Aorta (tissue), 5 donors: Measurements from ENCODE around the gene GLE1. TPM values are rescaled to one million over a fixed set of nuclear protein-coding genes. Genes with fewer than 3 reads are reported as not detected.

Experiments
- ATAC-seq: fragments of 200-7000 bp; cut with Tn5 transposase; one replicate; pipeline ENCODE4 v1.9.1; 2022; ENCODE audit warnings: moderate library complexity; ENCODE audit not compliant: low FRiP score
- DNase-seq, 2 donors: peaks; one replicate each; pipeline ENCODE4 v3.0.0-alpha.2; 2020
- H3K27ac ChIP-seq, 2 donors: one replicate each; pipeline ENCODE4 v1.5.1; 2013; ENCODE audit warnings: low read length in 2 of 2, mild to moderate bottlenecking in 2 of 2, moderate library complexity in 2 of 2, control low read depth in 1 of 2, inconsistent platforms in 1 of 2, low read depth in 1 of 2
- H3K27me3 ChIP-seq, 2 donors: one replicate each; pipeline ENCODE4 v1.6.1; 2013; ENCODE audit warnings: control low read depth in 1 of 2, low read length in 1 of 2, mild to moderate bottlenecking in 1 of 2, moderate library complexity in 1 of 2; ENCODE audit not compliant: insufficient read depth in 2 of 2, control insufficient read depth in 1 of 2
- H3K36me3 ChIP-seq, 2 donors: one replicate each; pipeline ENCODE4 v1.6.1; 2013; ENCODE audit warnings: control low read depth in 1 of 2, low read length in 1 of 2, mild to moderate bottlenecking in 1 of 2; ENCODE audit not compliant: insufficient read depth in 2 of 2, control insufficient read depth in 1 of 2
- H3K4me1 ChIP-seq, 2 donors: one replicate each; pipeline ENCODE4 v1.6.1; 2013; ENCODE audit warnings: low read length in 2 of 2, control low read depth in 1 of 2, mild to moderate bottlenecking in 1 of 2, moderate library complexity in 1 of 2; ENCODE audit not compliant: insufficient read depth in 2 of 2, control insufficient read depth in 1 of 2
- H3K4me3 ChIP-seq, 2 donors: one replicate each; pipeline ENCODE4 v1.5.1; 2013; ENCODE audit warnings: low read length in 2 of 2, control low read depth in 1 of 2, mild to moderate bottlenecking in 1 of 2
- H3K9me3 ChIP-seq: one replicate; pipeline ENCODE4 v1.6.1; 2013; ENCODE audit warnings: mild to moderate bottlenecking, low read length; ENCODE audit not compliant: control insufficient read depth
- WGBS, 2 donors: extraction: QIAGEN DNeasy Blood & Tissue Kit; methylation state at CpG; one replicate each; pipeline ENCODE4 v1.1.7; 2013; 5-methylcytosine and 5-hydroxymethylcytosine counted together
- intact Hi-C, 2 donors: fragments of 100-400 bp; cut with DNase I; formaldehyde crosslinking; loops; one replicate each; pipeline versions ENCODE4 v1.14.2 to v1.15.0; 2022
- polyA plus RNA-seq, 2 donors: library from polyadenylated mRNA; stranded (reverse); fragments of 200-250 nt; gene quantifications; one replicate each; pipeline ENCODE4 v1.2.3, GENCODE V29; 2013
- total RNA-seq, 2 donors: library from RNA; stranded (reverse); fragmentation: NEBNext Ultra II Directional; extraction: Animal tissue kit (Norgen Biotek cat#: 25700); gene quantifications; one replicate each; pipeline ENCODE4 v1.2.1, GENCODE V29; 2021
- donor health status: healthy with polysubstance abuse.
- donor health status: Bipolar disorder and iron deficiency.
- donor health status: DM: no; HTN: no; CAD: no.
- donor health status: DM: no; HTN: no; CAD: no.
- donor health status: DM: yes; HTN: yes; CAD: no.

GLE1 gene
- total and polyA plus RNA-seq, 4 donors: 6.9 to 17.3 (median 12.9) TPM

- peaks cover 0 to 4% of the 10 kb centered on the region in 2 donors for H3K4me1 ChIP-seq
- DNase-seq (no peak), ATAC-seq (peak; percentile 91)
- H3K4me3 ChIP-seq: peak overlapping the region; percentile 35 to 42
- H3K27me3 ChIP-seq: no peaks in the 10 kb centered on the region
- H3K9me3 ChIP-seq: no peaks in the 10 kb centered on the region
- no peaks in the 10 kb centered on the region for H3K36me3 ChIP-seq
- WGBS, 2 donors: 0 to 1% methylated on average over 22 of the region's 22 CpGs
- intact Hi-C loops: loop anchor here in 1 of 2 donors (2.0 kb wide), 1 partner anchor 47 kb away; the partner anchor contains the start of gene GLE1
- H3K27ac ChIP-seq: peak overlapping the region; percentile 69 to 84
These were observed 47.2 kb downstream of the GLE1 start for GRCh38 chr9:128551657-128552152.

GRCh38 chr9:128552153-128552743, 47.7 kb downstream of the GLE1 start, which contains the start of gene SPTAN1:
TSS of gene SPTAN1 (plus strand) at chr9:128552587. CDS start at chr9:128566741, 14,154 bp downstream.
- Histone ChIP-seq H3K4me1 (peaks cover 1 to 4% of the 10 kb centered on the region in 2 donors), H3K36me3 (no peaks in the 10 kb centered on the region), H3K4me3 (peak within 1 kb of the TSS; percentile 82 to 86), H3K9me3 (no peaks in the 10 kb centered on the region), H3K27ac (peak within 1 kb of the TSS; percentile 69 to 87), H3K27me3 (no peaks in the 10 kb centered on the region)
- intact Hi-C loops: loop anchor here in 1 of 2 donors (2.0 kb wide), 1 partner anchor 47 kb away; the partner anchor contains the start of gene GLE1
- peak; percentile 95 for ATAC-seq
- DNase-seq: peak; percentile 95 to 97
- 1% methylated on average over 58 to 81 of the region's 81 CpGs for WGBS, 2 donors

- Histone ChIP-seq H3K4me1 (peaks cover 2 to 4% of the 10 kb centered on the region in 2 donors), H3K27ac (peak overlapping the region; percentile 51 to 85), H3K9me3 (no peaks in the 10 kb centered on the region), H3K27me3 (no peaks in the 10 kb centered on the region), H3K36me3 (no peaks in the 10 kb centered on the region), H3K4me3 (peak overlapping the region; percentile 82 to 86)
- DNase-seq: peak; percentile 68 to 88
- WGBS, 2 donors: 0% methylated on average over 39 to 59 of the region's 59 CpGs
- peak; percentile 31 for ATAC-seq
- intact Hi-C loops: loop anchor here in 1 of 2 donors (2.0 kb wide), 1 partner anchor 48 kb away; the partner anchor contains the start of gene GLE1
These were observed 48.4 kb downstream of the GLE1 start for GRCh38 chr9:128552744-128553440.

- DNase-seq (no peak), ATAC-seq (no peak)
- no peaks in the 10 kb centered on the region for H3K36me3 ChIP-seq
- H3K4me1 ChIP-seq: peaks cover 2 to 8% of the 10 kb centered on the region in 2 donors
- H3K27ac ChIP-seq: no peak overlapping the region
- H3K9me3 ChIP-seq: no peaks in the 10 kb centered on the region
- H3K4me3 ChIP-seq: peak overlapping the region; percentile 82 to 86
- H3K27me3 ChIP-seq: no peaks in the 10 kb centered on the region
- intact Hi-C loops: loop anchor here in 1 of 2 donors (2.0 kb wide), 1 partner anchor 49 kb away; the partner anchor contains the start of gene GLE1
- WGBS, 2 donors: 2 to 5% methylated on average over 6 of the region's 6 CpGs
These were observed 49.2 kb downstream of the GLE1 start for GRCh38 chr9:128553728-128554127.

GRCh38 chr9:128554155-128554862, 49.8 kb downstream of the GLE1 start:
- Histone ChIP-seq H3K4me3 (peak overlapping the region; percentile 82 to 86), H3K9me3 (no peaks in the 10 kb centered on the region), H3K27me3 (no peaks in the 10 kb centered on the region), H3K36me3 (no peaks in the 10 kb centered on the region), H3K27ac (peak overlapping the region in 1 of 2 donors; percentile 16), H3K4me1 (peaks cover 2 to 13% of the 10 kb centered on the region in 2 donors)
- WGBS, 2 donors: 0 to 8% methylated on average over 5 of the region's 5 CpGs
- ATAC-seq: no peak
- intact Hi-C loops: no loop called here
- DNase-seq: peak in 1 of 2 donors; percentile 53

GRCh38 chr9:128555180-128555721, 50.7 kb downstream of the GLE1 start:
- peak overlapping the region in 1 of 2 donors; percentile 52 for H3K4me3 ChIP-seq
- peak overlapping the region in 1 of 2 donors; percentile 16 for H3K27ac ChIP-seq
- peaks cover 2 to 13% of the 10 kb centered on the region in 2 donors for H3K4me1 ChIP-seq
- intact Hi-C loops: no loop called here
- ATAC-seq (no peak), DNase-seq (no peak)
- H3K9me3 ChIP-seq: no peaks in the 10 kb centered on the region
- H3K27me3 ChIP-seq: no peaks in the 10 kb centered on the region
- H3K36me3 ChIP-seq: no peaks in the 10 kb centered on the region
- WGBS, 2 donors: 2 to 5% methylated on average over 9 of the region's 9 CpGs

- 65 to 67% methylated on average over 2 of the region's 2 CpGs for WGBS, 2 donors
- H3K27ac ChIP-seq: no peak overlapping the region
- no peaks in the 10 kb centered on the region for H3K9me3 ChIP-seq
- no peaks in the 10 kb centered on the region for H3K27me3 ChIP-seq
- ATAC-seq (no peak), DNase-seq (no peak)
- H3K36me3 ChIP-seq: no peaks in the 10 kb centered on the region
- H3K4me1 ChIP-seq: peaks cover 2 to 13% of the 10 kb centered on the region in 2 donors
- no peak overlapping the region for H3K4me3 ChIP-seq
- intact Hi-C loops: no loop called here
These were observed 51.8 kb downstream of the GLE1 start for GRCh38 chr9:128556276-128556675.
